Limb (tissue), 2 donors: ENCODE data around the gene DDX46.
"Not testable (repeated sequence)": the region's sequence is repeated elsewhere in the genome, so short reads cannot be mapped to it uniquely, and the experiment has no call there.

ENCODE experiments used
- DNase-seq, 2 donors: peaks; one replicate each; pipeline ENCODE4 v3.0.0-alpha.2; 2016; ENCODE audit errors: extremely low spot score in 2 of 2

Gene DDX46

GRCh38 chr5:134840811-134841210, 82.2 kb downstream of the DDX46 start:
- no peak for DNase-seq

GRCh38 chr5:134844252-134844651, 85.7 kb downstream of the DDX46 start:
- DNase-seq = no peak

- DNase-seq = no peak
These were observed 86.8 kb downstream of the DDX46 start for GRCh38 chr5:134845335-134845851.

- DNase-seq = peak; percentile 95 to 96
These were observed 87.5 kb downstream of the DDX46 start, which contains the start of gene C5orf24 for GRCh38 chr5:134845852-134846640. C5orf24 (plus strand) TSS chr5:134845968; CDS start chr5:134854901, 8,933 bp downstream.

GRCh38 chr5:134846641-134846960, 88.0 kb downstream of the DDX46 start:
- peak; percentile 4 to 33 for DNase-seq

DNA sequence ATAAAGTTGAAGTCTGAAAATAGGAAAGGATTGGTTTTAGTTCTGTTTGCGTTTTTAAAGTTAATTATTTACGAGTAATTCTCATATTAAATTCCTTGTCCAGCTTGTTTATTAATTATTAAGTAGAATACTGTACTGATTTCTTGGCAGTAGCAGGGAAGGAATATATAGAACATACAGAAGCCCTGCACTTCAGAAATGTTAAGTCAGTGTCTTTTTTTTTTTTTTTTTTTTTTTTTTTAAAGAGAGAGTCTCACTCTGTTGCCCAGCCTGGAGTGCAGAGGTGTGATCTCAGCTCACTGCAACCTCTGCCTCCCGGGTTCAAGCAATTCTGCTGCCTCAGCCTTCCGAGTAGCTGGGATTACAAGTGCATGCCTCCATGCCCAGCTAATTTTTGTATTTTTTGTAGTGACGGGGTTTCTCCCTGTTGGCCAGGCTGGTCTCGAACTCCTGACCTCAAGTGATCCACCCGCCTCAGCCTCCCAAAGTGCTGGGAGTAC, 90.9 kb downstream of the DDX46 start:
- not testable (repeated sequence) for DNase-seq

DNA sequence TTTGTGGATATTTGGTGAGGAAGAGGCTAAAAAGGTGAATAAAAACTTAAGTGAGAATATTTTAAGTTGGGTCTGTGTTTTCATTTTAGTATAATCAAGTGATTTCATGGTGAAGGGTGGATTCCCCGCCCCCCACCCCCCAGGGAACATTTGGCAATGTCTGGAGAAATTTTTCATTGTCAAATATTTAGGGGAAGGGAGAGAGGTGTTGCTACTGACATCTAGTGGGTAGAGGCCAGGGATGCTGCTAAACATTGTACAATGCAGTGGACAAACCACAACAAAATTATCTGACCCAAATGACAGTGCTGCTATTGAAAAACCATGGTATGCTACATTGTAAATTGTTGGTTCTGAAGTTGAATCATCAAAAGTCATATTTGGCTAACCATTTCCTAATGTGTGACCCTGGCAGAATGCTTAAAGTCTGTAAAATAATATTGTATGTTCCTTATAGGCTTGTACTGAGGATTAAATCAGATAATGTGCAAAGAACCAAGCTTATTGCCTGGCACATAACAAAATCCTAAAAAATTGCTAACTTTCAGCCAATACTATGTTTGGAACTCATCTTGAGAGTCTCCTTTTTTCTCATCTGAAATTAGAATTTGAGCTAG, 92.8 kb downstream of the DDX46 start:
- no peak for DNase-seq

- DNase-seq = not testable (repeated sequence)
These were observed 97.9 kb downstream of the DDX46 start for GRCh38 chr5:134856465-134856864.

GRCh38 chr5:134857401-134857800, 98.8 kb downstream of the DDX46 start:
- DNase-seq = no peak

DNA sequence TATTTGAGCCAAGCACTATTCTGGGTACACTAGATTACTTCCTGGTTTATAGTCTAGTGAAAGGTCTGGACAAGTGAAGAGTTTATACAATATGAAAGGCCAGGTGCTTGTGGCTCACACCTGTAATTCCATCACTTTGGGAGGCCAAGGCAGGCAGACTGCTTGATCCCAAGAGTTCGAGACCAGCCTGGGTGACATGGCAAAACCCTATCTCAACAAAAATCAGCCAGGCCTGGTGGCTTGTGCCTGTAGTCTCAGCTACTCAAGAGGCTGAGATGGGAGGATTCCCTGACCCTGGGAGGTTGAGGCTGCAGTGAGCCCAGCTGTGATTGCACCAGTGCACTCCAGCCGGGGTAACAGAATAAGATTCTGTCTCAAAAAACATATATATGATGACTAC, 106.1 kb downstream of the DDX46 start:
- no peak for DNase-seq

GRCh38 chr5:134873494-134873893, 114.9 kb downstream of the DDX46 start:
- no peak for DNase-seq

DNA sequence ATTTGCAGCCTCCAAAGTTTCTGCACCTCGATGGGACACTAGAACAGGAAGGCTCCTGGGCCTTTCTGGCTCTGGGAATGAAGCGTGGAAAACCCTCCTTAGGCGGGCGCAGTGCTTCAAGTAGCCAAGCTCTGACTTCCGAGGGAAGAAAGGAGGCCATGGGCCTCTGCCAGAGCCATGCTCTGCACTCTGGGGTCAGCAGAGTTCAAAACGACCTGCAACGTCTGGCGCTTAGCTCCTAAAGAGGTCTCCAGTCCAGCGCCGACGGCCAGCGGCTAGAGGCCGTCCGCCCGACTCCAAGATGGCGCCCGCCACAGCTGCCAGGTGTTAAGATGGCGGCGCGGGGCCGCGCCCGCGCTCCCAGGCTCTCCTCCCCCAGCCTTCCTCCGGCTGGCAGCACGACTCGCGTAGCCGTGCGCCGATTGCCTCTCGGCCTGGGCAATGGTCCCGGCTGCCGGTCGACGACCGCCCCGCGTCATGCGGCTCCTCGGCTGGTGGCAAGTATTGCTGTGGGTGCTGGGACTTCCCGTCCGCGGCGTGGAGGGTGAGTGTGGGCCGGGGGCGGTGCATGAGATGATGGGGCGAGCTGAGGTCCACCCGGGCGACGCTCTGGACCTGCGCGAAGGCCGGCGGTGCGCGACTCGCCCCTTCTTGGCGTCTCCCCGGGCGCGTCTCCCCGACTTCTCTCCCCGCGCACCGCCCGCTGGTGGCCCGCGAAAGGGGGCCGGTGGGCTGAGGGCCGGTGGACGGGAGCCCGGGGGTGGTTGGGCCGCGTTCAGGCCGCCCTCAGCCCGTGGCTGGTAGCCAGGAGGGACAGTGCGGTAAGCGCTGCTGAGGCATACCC, 115.6 kb downstream of the DDX46 start, which contains the start of gene TXNDC15:
Gene TXNDC15, plus strand, starts transcription at position 385 of the 844 bp plus-strand sequence. Its CDS starts 57 bp downstream, at position 442.
- DNase-seq = peak; percentile 91 to 92

GRCh38 chr5:134874831-134875655, 116.5 kb downstream of the DDX46 start:
- DNase-seq = peak; percentile 69 to 71

DNA sequence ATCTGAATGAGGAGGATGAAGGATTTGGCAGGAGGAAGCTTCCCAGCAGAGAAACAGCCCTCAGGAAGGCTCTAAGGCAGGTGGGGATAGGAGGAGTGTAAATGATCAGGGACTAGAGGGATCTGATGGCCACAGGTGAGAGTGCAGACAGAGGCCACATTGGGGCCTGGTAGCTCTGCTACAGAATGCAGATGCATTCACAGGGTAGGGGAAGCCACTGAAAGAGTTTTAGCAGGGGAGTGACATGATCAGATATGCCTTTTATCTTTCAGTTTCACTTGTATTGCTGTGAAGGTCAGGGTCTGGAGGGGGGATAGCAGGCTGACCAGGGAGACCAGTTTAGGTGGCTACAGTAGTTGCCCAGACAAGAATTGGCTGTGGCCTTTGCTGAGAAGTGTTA, 118.6 kb downstream of the DDX46 start:
- no peak for DNase-seq

GRCh38 chr5:134878403-134878802, 119.8 kb downstream of the DDX46 start:
- DNase-seq = no peak

GRCh38 chr5:134879456-134879855, 120.9 kb downstream of the DDX46 start:
- DNase-seq = no peak
